Ramos (cell line): ENCODE data around the gene RTEL1.

ENCODE experiments used
- in situ Hi-C: fragments of 300-500 bp; cut with MboI; formaldehyde crosslinking; loops from one replicate; pipeline ENCODE4 v1.14.3; 2022; ENCODE audit warnings: low sequenced_read_pairs; ENCODE audit not compliant: unreplicated experiment

RTEL1 gene

GRCh38 chr20:63685269-63686026, 27.3 kb downstream of the RTEL1 start:
- in situ Hi-C loops: no loop called here

- in situ Hi-C loops: no loop called here
Observed at GRCh38 chr20:63686094-63686491, 28.0 kb downstream of the RTEL1 start.

GRCh38 chr20:63686492-63687321, 28.6 kb downstream of the RTEL1 start:
- in situ Hi-C loops: no loop called here

- in situ Hi-C loops: no loop called here
Observed at GRCh38 chr20:63687419-63688178, 29.5 kb downstream of the RTEL1 start.

- in situ Hi-C loops: no loop called here
Observed at GRCh38 chr20:63688228-63689045, 30.3 kb downstream of the RTEL1 start.

DNA sequence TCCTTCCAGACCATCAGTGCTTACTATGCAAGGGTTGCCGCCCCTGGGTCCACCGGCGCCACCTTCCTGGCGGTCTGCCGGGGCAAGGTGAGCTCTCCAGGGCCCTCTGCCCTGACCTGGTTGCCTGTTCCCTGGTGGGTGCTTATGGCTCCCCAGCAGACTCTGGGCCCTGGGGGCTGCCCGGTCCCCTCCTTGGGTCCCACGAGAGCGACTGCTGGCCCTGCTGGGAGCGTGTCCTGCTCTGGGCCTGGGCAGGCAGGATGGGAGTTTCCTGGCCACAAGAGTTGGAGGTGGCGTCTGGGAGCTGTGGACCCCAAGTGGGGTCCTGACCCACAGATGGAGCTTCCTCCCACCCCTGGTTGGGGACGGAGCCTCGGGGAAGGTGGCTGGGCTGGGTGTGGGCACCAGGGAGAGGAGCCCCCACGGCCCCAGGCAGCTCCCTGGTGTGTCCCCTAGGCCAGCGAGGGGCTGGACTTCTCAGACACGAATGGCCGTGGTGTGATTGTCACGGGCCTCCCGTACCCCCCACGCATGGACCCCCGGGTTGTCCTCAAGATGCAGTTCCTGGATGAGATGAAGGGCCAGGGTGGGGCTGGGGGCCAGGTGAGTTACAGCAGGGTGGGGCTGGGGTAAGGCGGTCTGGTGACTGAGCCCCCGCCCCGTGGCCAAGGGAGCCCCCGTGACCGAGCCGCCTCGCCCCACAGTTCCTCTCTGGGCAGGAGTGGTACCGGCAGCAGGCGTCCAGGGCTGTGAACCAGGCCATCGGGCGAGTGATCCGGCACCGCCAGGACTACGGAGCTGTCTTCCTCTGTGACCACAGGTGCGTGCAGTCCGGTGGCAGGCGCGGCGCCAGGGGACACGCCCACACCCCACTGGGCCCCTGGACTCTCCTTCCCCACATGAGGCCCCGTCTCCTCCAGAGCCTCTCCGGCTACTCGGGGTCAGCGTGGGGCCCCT, 31.2 kb downstream of the RTEL1 start:
- in situ Hi-C loops: no loop called here

GRCh38 chr20:63690003-63690897, 32.1 kb downstream of the RTEL1 start:
- in situ Hi-C loops: no loop called here

GRCh38 chr20:63690898-63691710, 33.0 kb downstream of the RTEL1 start:
- in situ Hi-C loops: no loop called here

GRCh38 chr20:63691711-63692435, 33.8 kb downstream of the RTEL1 start:
- in situ Hi-C loops: no loop called here

- in situ Hi-C loops: no loop called here
Observed at GRCh38 chr20:63692436-63693082, 34.4 kb downstream of the RTEL1 start.

DNA sequence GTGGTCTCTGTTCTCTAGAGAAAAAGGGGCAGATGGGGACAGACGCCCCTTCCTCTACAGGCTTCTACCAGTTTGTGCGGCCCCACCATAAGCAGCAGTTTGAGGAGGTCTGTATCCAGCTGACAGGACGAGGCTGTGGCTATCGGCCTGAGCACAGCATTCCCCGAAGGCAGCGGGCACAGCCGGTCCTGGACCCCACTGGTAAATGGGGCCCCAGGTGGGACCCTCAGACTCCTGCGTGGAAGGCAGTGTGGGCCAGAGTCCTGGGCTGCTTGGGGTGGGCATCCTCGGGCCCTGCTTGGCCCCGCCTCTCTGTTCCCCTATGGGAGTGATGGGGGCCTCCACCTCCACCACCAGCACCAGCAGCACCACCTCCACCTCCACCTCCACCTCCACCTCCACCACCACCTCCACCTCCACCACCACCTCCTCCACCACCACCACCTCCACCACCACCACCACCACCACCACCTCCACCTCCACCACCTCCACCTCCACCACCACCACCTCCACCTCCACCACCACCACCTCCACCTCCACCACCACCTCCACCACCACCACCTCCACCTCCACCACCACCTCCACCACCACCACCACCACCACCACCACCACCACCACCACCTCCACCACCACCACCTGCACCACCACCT, 35.1 kb downstream of the RTEL1 start:
- in situ Hi-C loops: no loop called here

DNA sequence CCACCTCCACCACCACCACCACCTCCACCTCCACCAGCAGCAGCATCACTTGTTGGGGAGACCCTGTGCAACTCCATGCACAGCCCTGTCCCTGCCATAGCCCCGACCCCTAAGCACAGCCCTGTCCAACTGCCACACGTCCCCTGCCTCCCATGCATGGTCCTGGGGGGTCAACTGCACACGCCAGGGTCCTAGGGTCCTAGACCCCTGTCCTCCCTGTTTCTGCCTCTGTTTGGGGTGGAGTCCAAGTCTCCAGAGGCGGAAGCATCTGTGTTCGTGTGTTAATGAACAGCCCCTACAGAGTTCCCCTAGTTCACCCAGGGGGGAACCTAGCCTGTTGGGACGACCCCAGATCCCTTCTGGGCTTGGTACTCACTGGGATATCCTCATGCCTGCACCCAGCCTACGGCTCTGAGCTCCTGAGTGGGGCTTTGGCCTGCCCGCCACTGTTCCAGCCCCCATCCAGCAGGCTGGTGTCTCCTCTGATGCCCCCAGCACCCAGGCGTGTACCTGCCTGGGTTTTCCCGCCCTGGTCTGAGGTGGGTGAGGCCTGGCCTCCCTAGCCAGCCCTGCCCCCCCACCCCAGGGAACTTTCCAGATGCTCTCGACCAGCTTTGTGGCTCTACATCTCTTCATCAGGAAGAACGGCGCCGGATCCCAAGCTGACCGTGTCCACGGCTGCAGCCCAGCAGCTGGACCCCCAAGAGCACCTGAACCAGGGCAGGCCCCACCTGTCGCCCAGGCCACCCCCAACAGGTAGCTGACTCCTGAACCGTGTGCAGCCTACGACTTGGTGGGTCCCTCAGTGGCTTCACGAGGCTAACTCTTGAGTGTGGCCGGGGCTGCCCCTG, 35.8 kb downstream of the RTEL1 start:
- in situ Hi-C loops: no loop called here

- in situ Hi-C loops: no loop called here
Observed at GRCh38 chr20:63694584-63695423, 36.7 kb downstream of the RTEL1 start.
